Keratinocyte (primary cell): Measurements from ENCODE around the gene PIM2.

ENCODE experiments used
- CTCF ChIP-seq, 3 experiments: IDR thresholded peaks in 1 of 3; conservative IDR thresholded peaks in 1 of 3; optimal IDR thresholded peaks in 1 of 3; 2 replicates in 2 of 3; 3 replicates in 1 of 3; pipeline versions ENCODE3 to v1.5.1; 2011; ENCODE audit warnings: low read length in 3 of 3, mild to moderate bottlenecking in 3 of 3, moderate library complexity in 2 of 3, control low read depth in 1 of 3, inconsistent platforms in 1 of 3; ENCODE audit not compliant: insufficient read depth in 2 of 3; ENCODE audit errors: extremely low read depth in 1 of 3
- EZH2 ChIP-seq: IDR thresholded peaks from one replicate; pipeline ENCODE4 v1.6.1; 2012; ENCODE audit warnings: inconsistent platforms, mild to moderate bottlenecking, low read length, moderate library complexity

- TF ChIP-seq CTCF (optimal IDR thresholded peaks at IDR 0.05 in 1 of 3, IDR thresholded peaks at IDR 0.05 in 1 of 3, conservative IDR thresholded peaks at IDR 0.05 in 1 of 3; ENCODE audit: extremely low read depth in 1 of 3, insufficient read depth in 2 of 3, low read length in 3 of 3): no peak
- TF ChIP-seq EZH2: no peak
Observed at GRCh38 chrX:48948589-48948988, 29.8 kb upstream of the PIM2 start.
